Panc1 (cell line): ENCODE results near the gene DRD4. TPM values are rescaled to one million over a fixed set of nuclear protein-coding genes. Genes with fewer than 3 reads are reported as not detected.

Experiments
- ATAC-seq: fragments of 200-7000 bp; cut with Tn5 transposase; 2 replicates; pipeline ENCODE4 v1.9.1; 2020; ENCODE audit warnings: mild to moderate bottlenecking, moderate library complexity
- BruUV-seq: library from RNA; stranded (reverse); fragments of 400-500 nt; replicated peaks from 2 replicates; lab custom pipeline; 2021; lab: Mats Ljungman, UMichigan
- CTCF ChIA-PET: fragments of 300-600 bp; sonication (Branson Sonifier 250); formaldehyde crosslinking; loops from one replicate; lab custom pipeline; 2022; ENCODE audit warnings: antibody characterized with exemption; lab: Charles Lee
- POLR2A ChIA-PET: fragments of 300-600 bp; sonication (Branson Sonifier 250); formaldehyde crosslinking; loops from one replicate; lab custom pipeline; 2022; ENCODE audit warnings: antibody characterized with exemption; lab: Charles Lee
- DNase-seq: peaks from one replicate; pipeline ENCODE4 v3.0.0-alpha.2; 2010; ENCODE audit warnings: low read depth, low spot score
- H3K27ac ChIP-seq: 2 replicates; pipeline ENCODE4 v1.5.1; 2011; ENCODE audit warnings: mild to moderate bottlenecking, low read length, inconsistent platforms
- H3K27me3 ChIP-seq: fragments of 200-500 bp; sonication (Bioruptor generic); 2 replicates; pipeline ENCODE4 v1.6.0; 2014; ENCODE audit warnings: low read length, inconsistent platforms; ENCODE audit not compliant: control insufficient read depth, insufficient read depth
- H3K36me3 ChIP-seq: fragments of 200-500 bp; sonication (Bioruptor generic); 2 replicates; pipeline ENCODE4 v1.5.1; 2014; ENCODE audit warnings: inconsistent platforms, mild to moderate bottlenecking, low read length, moderate library complexity; ENCODE audit not compliant: control insufficient read depth, insufficient read depth
- H3K4me1 ChIP-seq: 2 replicates; pipeline ENCODE4 v1.5.1; 2011; ENCODE audit warnings: inconsistent platforms, mild to moderate bottlenecking, low read length, moderate library complexity; ENCODE audit not compliant: control insufficient read depth, insufficient read depth
- H3K4me3 ChIP-seq, 2 experiments: 2 replicates each; pipeline ENCODE4 v1.5.1; 2011 to 2012; ENCODE audit warnings: low read depth in 2 of 2, low read length in 2 of 2, mild to moderate bottlenecking in 2 of 2, inconsistent platforms in 1 of 2, moderate library complexity in 1 of 2
- H3K9me3 ChIP-seq: fragments of 200-500 bp; sonication (Bioruptor generic); 2 replicates; pipeline ENCODE4 v1.5.1; 2014; ENCODE audit warnings: low read depth, mild to moderate bottlenecking, inconsistent platforms, low read length, moderate library complexity; ENCODE audit not compliant: control insufficient read depth, insufficient read depth
- POLR2AphosphoS5 ChIP-seq: IDR thresholded peaks from 2 replicates; pipeline ENCODE4 v1.6.1; 2012; ENCODE audit warnings: mild to moderate bottlenecking, low read depth, low read length, moderate library complexity
- SIN3A ChIP-seq: IDR thresholded peaks from 2 replicates; pipeline ENCODE4 v1.6.1; 2012; ENCODE audit warnings: low read depth, mild to moderate bottlenecking, low read length, moderate library complexity, borderline replicate concordance; ENCODE audit not compliant: insufficient read depth
- TCF7L2 ChIP-seq: IDR thresholded peaks from 2 replicates; pipeline ENCODE4 v1.6.1; 2011; ENCODE audit warnings: mild to moderate bottlenecking, low read depth, low read length, inconsistent platforms
- in situ Hi-C: cut with HindIII; loops from 2 replicates; pipeline ENCODE4 v1.10.0; 2016; ENCODE audit warnings: low sequenced_read_pairs, low pct_unique_long_range_greater_than_20kb
- intact Hi-C: fragments of 100-400 bp; cut with micrococcal nuclease; formaldehyde crosslinking; loops from one replicate; pipeline ENCODE4 v1.10.0; 2022; ENCODE audit not compliant: unreplicated experiment
- total RNA-seq: library from RNA; stranded (reverse); gene quantifications from one replicate; pipeline ENCODE4 v1.2.1, GENCODE V29; 2021; ENCODE audit not compliant: unreplicated experiment
- TF ChIP-seq, protein P1 (sequence below), 2 experiments: IDR thresholded peaks; 2 replicates each; pipeline ENCODE4 v1.6.1; 2011 to 2012; ENCODE audit warnings: low read depth in 2 of 2, control low read depth in 1 of 2, low read length in 1 of 2, mild to moderate bottlenecking in 1 of 2, moderate library complexity in 1 of 2; ENCODE audit not compliant: insufficient read depth in 1 of 2
- TF ChIP-seq, protein P2 (sequence below): fragments of 450-650 bp; IDR thresholded peaks from 2 replicates; pipeline ENCODE4 v1.5.1; 2017; ENCODE audit warnings: mild to moderate bottlenecking

The DRD4 gene
- total RNA-seq, 1 experiment from 2014 or later = 0.95 TPM

DNA sequence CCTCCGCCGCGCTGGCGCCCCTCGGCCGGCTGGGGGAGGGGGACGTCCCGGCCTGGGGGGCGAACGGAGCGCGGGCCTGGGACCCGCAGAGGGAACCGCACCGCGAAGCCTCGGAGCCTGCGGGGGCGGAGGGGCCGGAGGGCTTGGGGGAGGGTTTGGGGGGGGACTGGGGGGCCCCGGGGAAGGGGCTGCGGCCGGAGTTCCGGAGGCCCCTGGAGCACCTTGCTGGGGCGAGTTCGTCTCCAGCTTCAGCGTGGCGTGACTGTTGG, 9.8 kb upstream of the DRD4 start:
- ChIA-PET CTCF (no interaction called here), POLR2A (no interaction called here)
- no TSS peak for BruUV-seq
- H3K9me3 ChIP-seq = no peaks in the 10 kb centered on the region
- no peak for ATAC-seq
- TF ChIP-seq, protein P1, sequence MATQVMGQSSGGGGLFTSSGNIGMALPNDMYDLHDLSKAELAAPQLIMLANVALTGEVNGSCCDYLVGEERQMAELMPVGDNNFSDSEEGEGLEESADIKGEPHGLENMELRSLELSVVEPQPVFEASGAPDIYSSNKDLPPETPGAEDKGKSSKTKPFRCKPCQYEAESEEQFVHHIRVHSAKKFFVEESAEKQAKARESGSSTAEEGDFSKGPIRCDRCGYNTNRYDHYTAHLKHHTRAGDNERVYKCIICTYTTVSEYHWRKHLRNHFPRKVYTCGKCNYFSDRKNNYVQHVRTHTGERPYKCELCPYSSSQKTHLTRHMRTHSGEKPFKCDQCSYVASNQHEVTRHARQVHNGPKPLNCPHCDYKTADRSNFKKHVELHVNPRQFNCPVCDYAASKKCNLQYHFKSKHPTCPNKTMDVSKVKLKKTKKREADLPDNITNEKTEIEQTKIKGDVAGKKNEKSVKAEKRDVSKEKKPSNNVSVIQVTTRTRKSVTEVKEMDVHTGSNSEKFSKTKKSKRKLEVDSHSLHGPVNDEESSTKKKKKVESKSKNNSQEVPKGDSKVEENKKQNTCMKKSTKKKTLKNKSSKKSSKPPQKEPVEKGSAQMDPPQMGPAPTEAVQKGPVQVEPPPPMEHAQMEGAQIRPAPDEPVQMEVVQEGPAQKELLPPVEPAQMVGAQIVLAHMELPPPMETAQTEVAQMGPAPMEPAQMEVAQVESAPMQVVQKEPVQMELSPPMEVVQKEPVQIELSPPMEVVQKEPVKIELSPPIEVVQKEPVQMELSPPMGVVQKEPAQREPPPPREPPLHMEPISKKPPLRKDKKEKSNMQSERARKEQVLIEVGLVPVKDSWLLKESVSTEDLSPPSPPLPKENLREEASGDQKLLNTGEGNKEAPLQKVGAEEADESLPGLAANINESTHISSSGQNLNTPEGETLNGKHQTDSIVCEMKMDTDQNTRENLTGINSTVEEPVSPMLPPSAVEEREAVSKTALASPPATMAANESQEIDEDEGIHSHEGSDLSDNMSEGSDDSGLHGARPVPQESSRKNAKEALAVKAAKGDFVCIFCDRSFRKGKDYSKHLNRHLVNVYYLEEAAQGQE (IDR thresholded peaks at IDR 0.05; ENCODE audit: insufficient read depth in 1 of 2, low read depth in 2 of 2, low read length in 1 of 2) = no peak
- TF ChIP-seq POLR2AphosphoS5 (no peak), TCF7L2 (no peak), SIN3A (no peak)
- TF ChIP-seq, protein P2, sequence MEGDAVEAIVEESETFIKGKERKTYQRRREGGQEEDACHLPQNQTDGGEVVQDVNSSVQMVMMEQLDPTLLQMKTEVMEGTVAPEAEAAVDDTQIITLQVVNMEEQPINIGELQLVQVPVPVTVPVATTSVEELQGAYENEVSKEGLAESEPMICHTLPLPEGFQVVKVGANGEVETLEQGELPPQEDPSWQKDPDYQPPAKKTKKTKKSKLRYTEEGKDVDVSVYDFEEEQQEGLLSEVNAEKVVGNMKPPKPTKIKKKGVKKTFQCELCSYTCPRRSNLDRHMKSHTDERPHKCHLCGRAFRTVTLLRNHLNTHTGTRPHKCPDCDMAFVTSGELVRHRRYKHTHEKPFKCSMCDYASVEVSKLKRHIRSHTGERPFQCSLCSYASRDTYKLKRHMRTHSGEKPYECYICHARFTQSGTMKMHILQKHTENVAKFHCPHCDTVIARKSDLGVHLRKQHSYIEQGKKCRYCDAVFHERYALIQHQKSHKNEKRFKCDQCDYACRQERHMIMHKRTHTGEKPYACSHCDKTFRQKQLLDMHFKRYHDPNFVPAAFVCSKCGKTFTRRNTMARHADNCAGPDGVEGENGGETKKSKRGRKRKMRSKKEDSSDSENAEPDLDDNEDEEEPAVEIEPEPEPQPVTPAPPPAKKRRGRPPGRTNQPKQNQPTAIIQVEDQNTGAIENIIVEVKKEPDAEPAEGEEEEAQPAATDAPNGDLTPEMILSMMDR = no peak
- no peak for DNase-seq
- H3K36me3 ChIP-seq = no peaks in the 10 kb centered on the region
- H3K27ac ChIP-seq = no peak overlapping the region
- H3K4me3 ChIP-seq = no peak overlapping the region
- peaks cover 11% of the 10 kb centered on the region for H3K4me1 ChIP-seq
- no peaks in the 10 kb centered on the region for H3K27me3 ChIP-seq
- intact Hi-C loops (no loop called here), in situ Hi-C loops (no loop called here)

DNA sequence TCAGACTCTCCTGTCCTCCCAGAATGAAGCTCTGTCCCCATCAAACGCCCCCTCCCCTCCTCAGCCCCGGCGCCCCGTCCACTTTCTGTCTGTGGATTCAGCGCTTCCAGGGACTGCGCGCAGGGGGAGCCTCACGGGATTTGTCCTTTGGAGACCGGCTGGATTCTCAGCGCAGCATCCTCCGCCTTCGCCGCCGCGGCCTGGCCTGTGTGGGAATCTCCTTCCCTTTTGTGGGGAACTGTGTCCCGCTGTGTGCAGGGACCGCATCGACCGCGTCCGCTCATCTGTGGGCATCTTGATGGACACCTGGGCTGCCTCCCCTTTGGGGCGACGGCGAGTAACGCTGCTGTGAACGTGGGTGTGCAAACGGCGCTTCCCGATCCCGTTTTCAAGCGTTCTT, 9.0 kb upstream of the DRD4 start:
- peak overlapping the region; percentile 31; the same call in 1 of the 2 replicates for H3K27ac ChIP-seq
- H3K4me1 ChIP-seq = peaks cover 11% of the 10 kb centered on the region
- no peaks in the 10 kb centered on the region for H3K27me3 ChIP-seq
- TF ChIP-seq POLR2AphosphoS5 = no peak
- no peak for TF ChIP-seq SIN3A
- TF ChIP-seq, protein P1 (IDR thresholded peaks at IDR 0.05; ENCODE audit: insufficient read depth in 1 of 2, low read depth in 2 of 2, low read length in 1 of 2) = no peak
- TF ChIP-seq TCF7L2 = no peak
- ChIA-PET CTCF (no interaction called here), POLR2A (no interaction called here)
- no TSS peak for BruUV-seq
- ATAC-seq = peak; percentile 7
- intact Hi-C loops (no loop called here), in situ Hi-C loops (no loop called here)
- DNase-seq = no peak
- no peak overlapping the region for H3K4me3 ChIP-seq
- H3K9me3 ChIP-seq = no peaks in the 10 kb centered on the region
- H3K36me3 ChIP-seq = no peaks in the 10 kb centered on the region
